Astrocyte (in vitro differentiated cells and primary cell): Measurements from ENCODE around the gene LRP1B.

Experiments
- EZH2 ChIP-seq: IDR thresholded peaks from 2 replicates; pipeline ENCODE4 v1.6.1; 2012; ENCODE audit warnings: mild to moderate bottlenecking, low read length, inconsistent platforms; ENCODE audit not compliant: insufficient read depth
- TF ChIP-seq, protein P1 (sequence below): IDR thresholded peaks from 2 replicates; pipeline ENCODE4 v1.5.1; 2011; ENCODE audit warnings: low read depth, mild to moderate bottlenecking, inconsistent platforms, low read length, moderate library complexity; ENCODE audit not compliant: insufficient read depth

DNA sequence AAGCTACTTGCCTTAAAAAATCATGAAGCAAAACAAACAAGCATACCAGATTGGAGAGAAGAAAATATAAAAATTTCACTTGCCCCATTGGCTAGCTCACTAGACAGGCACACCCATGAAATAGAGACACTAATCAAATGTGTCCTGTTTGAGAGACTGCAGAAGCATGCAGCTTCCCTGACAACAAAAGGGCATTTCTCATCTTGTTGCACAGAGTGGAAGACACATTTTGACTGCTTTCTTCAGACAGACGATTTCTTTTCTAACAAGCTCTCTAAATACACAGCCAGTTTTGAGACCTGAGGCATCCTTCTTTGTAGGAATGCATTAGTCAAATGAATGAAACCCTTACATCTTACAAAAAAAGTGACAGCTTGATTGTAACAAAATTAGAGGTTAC is 1792.0 kb downstream of the LRP1B start:
- TF ChIP-seq, protein P1, sequence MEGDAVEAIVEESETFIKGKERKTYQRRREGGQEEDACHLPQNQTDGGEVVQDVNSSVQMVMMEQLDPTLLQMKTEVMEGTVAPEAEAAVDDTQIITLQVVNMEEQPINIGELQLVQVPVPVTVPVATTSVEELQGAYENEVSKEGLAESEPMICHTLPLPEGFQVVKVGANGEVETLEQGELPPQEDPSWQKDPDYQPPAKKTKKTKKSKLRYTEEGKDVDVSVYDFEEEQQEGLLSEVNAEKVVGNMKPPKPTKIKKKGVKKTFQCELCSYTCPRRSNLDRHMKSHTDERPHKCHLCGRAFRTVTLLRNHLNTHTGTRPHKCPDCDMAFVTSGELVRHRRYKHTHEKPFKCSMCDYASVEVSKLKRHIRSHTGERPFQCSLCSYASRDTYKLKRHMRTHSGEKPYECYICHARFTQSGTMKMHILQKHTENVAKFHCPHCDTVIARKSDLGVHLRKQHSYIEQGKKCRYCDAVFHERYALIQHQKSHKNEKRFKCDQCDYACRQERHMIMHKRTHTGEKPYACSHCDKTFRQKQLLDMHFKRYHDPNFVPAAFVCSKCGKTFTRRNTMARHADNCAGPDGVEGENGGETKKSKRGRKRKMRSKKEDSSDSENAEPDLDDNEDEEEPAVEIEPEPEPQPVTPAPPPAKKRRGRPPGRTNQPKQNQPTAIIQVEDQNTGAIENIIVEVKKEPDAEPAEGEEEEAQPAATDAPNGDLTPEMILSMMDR = no peak
- no peak for TF ChIP-seq EZH2
